ENCODE results near the gene CPB2.

CPB2 gene

GRCh38 chr13:46043647-46044046 is 61.2 kb downstream of the CPB2 start:
- no peak for DNase-seq

GRCh38 chr13:46041419-46041839 is 63.4 kb downstream of the CPB2 start:
- no peak for DNase-seq

- DNase-seq = no peak
Measured at GRCh38 chr13:46040763-46041162, 64.1 kb downstream of the CPB2 start.

GRCh38 chr13:46039411-46040182 is 65.2 kb downstream of the CPB2 start:
- no peak for DNase-seq

GRCh38 chr13:46038296-46038695 is 66.5 kb downstream of the CPB2 start:
- no peak for DNase-seq

- DNase-seq = no peak
Measured at GRCh38 chr13:46035066-46035465, 69.8 kb downstream of the CPB2 start.

GRCh38 chr13:46032341-46032740 is 72.5 kb downstream of the CPB2 start:
- DNase-seq = no peak

GRCh38 chr13:46031581-46032263 is 73.1 kb downstream of the CPB2 start:
- no peak for DNase-seq

- DNase-seq = no peak
Measured at GRCh38 chr13:46025157-46025556, 79.7 kb downstream of the CPB2 start.

GRCh38 chr13:46022481-46022880 is 82.4 kb downstream of the CPB2 start:
- DNase-seq = no peak

GRCh38 chr13:46016216-46016615 is 88.6 kb downstream of the CPB2 start:
- DNase-seq = no peak

GRCh38 chr13:46015366-46015765 is 89.5 kb downstream of the CPB2 start:
- DNase-seq = no peak

GRCh38 chr13:46012404-46012803 is 92.4 kb downstream of the CPB2 start:
- DNase-seq = no peak

- DNase-seq = peak; percentile 0
Measured at GRCh38 chr13:46010148-46010547, 94.7 kb downstream of the CPB2 start.

- DNase-seq = no peak
Measured at GRCh38 chr13:46008631-46009030, 96.2 kb downstream of the CPB2 start.

GRCh38 chr13:46006688-46007452 is 98.0 kb downstream of the CPB2 start:
- DNase-seq = no peak

GRCh38 chr13:46004491-46004890 is 100.3 kb downstream of the CPB2 start:
- no peak for DNase-seq

Data from NCI-H446 treated with DMSO at 0.1 percent for 48 hours (cell line).